ENCODE data around the gene RGS11. TPM values are rescaled to one million over a fixed set of nuclear protein-coding genes. Genes with fewer than 3 reads are reported as not detected.

Gene RGS11
- total and polyA plus RNA-seq, 9 of the 15 experiments (the other 6 are each of a cell fraction or from before 2014, with no cell fraction given): not detected

- TF ChIP-seq ZBTB33 (CRISPR knock-in tag; IDR thresholded peaks at IDR 0.05) (peak; percentile 86), GTF2E2 (tag; IDR thresholded peaks at IDR 0.05) (0 out of 2 replicates have a peak, but pooled peaks have one; percentile 20), TARDBP (IDR thresholded peaks at IDR 0.05) (peak; percentile 81; the same call in 1 of the 2 replicates), POLR2AphosphoS5 (IDR thresholded peaks at IDR 0.05; ENCODE audit: control insufficient read depth, insufficient read depth, low read depth, low read length) (peak; percentile 92), ZNF589 (CRISPR knock-in tag; IDR thresholded peaks at IDR 0.05; ENCODE audit: low read depth) (peak; percentile 90), MAZ (CRISPR knock-in tag; conservative IDR thresholded peaks at IDR 0.05 in 1 of 2, IDR thresholded peaks at IDR 0.05 in 1 of 2) (peak; percentile 83 to 97), RB1 (IDR thresholded peaks at IDR 0.05; ENCODE audit: low read depth) (peak; percentile 94), HCFC1 (IDR thresholded peaks at IDR 0.05; ENCODE audit: low read depth, low read length) (peak; percentile 98), USF2 (CRISPR knock-in tag; IDR thresholded peaks at IDR 0.05) (no peak), ZNF165 (CRISPR knock-in tag; IDR thresholded peaks at IDR 0.05; ENCODE audit: borderline replicate concordance) (peak; percentile 76; the same call in 1 of the 2 replicates), FOSL1 (tag; conservative IDR thresholded peaks at IDR 0.05) (peak; percentile 52; the same call in 1 of the 2 replicates), E2F8 (IDR thresholded peaks at IDR 0.05; ENCODE audit: low read depth, partially characterized antibody) (peak; percentile 76), KAT2B (IDR thresholded peaks at IDR 0.05; ENCODE audit: low read depth, low read length) (no peak), JUN (IDR thresholded peaks at IDR 0.05; ENCODE audit: borderline replicate concordance, low read depth, low read length) (peak; percentile 59; the same call in 1 of the 2 replicates), JUN (CRISPR knock-in tag; IDR thresholded peaks at IDR 0.05; ENCODE audit: borderline replicate concordance) (peak; percentile 58; the same call in 1 of the 2 replicates), MEIS2 (IDR thresholded peaks at IDR 0.05; ENCODE audit: partially characterized antibody) (peak; percentile 75), CHD4 (IDR thresholded peaks at IDR 0.05; ENCODE audit: insufficient read depth, insufficient replicate concordance, low read depth, low read length, poor library complexity, severe bottlenecking) (no peak), ZBTB1 (CRISPR knock-in tag; IDR thresholded peaks at IDR 0.05; ENCODE audit: borderline replicate concordance, low read depth) (no peak), FOXP1 (CRISPR knock-in tag; IDR thresholded peaks at IDR 0.05) (peak; percentile 94), HNRNPH1 (optimal IDR thresholded peaks at IDR 0.05; ENCODE audit: low read depth, low read length) (no peak), ZNF431 (CRISPR knock-in tag; IDR thresholded peaks at IDR 0.05) (peak; percentile 72), NCOA4 (IDR thresholded peaks at IDR 0.05; ENCODE audit: partially characterized antibody) (no peak)
These were observed 46.7 kb downstream of the RGS11 start, which contains the start of gene LUC7L (continued) for GRCh38 chr16:228852-229730.
